Mesendoderm (in vitro differentiated cells): ENCODE data around the gene FANCE.
A peak's percentile ranks its signal among the peaks of the same experiment; 100 is the strongest.

Source experiments
- DNase-seq: peaks from one replicate; pipeline ENCODE4 v3.0.0; 2013
- H2AK5ac ChIP-seq: 2 replicates; pipeline ENCODE4 v1.6.1; 2013; ENCODE audit warnings: low read length, inconsistent platforms
- H2BK120ac ChIP-seq: 2 replicates; pipeline ENCODE4 v1.6.1; 2013; ENCODE audit warnings: low read depth, mild to moderate bottlenecking, low read length, moderate library complexity, mixed read lengths
- H2BK15ac ChIP-seq: replicated peaks from 2 replicates; pipeline ENCODE4 v1.6.1; 2013; ENCODE audit warnings: low read depth, mild to moderate bottlenecking, moderate library complexity
- H2BK5ac ChIP-seq: 2 replicates; pipeline ENCODE4 v1.6.1; 2013; ENCODE audit warnings: low read length, inconsistent platforms
- H3K18ac ChIP-seq: 2 replicates; pipeline ENCODE4 v1.6.1; 2013; ENCODE audit warnings: mild to moderate bottlenecking, low read length, mixed read lengths
- H3K23ac ChIP-seq: one replicate; pipeline ENCODE4 v1.6.1; 2013; ENCODE audit warnings: low read length
- H3K27ac ChIP-seq: 2 replicates; pipeline ENCODE4 v1.5.1; 2013; ENCODE audit warnings: low read depth, mild to moderate bottlenecking, inconsistent platforms, low read length, moderate library complexity
- H3K27me3 ChIP-seq: 2 replicates; pipeline ENCODE4 v1.6.1; 2013; ENCODE audit warnings: low read length, control low read depth, mild to moderate bottlenecking, inconsistent platforms; ENCODE audit not compliant: insufficient read depth, poor library complexity
- H3K36me3 ChIP-seq: 2 replicates; pipeline ENCODE4 v1.6.1; 2013; ENCODE audit warnings: low read length, inconsistent platforms; ENCODE audit not compliant: control insufficient read depth, insufficient read depth
- H3K4ac ChIP-seq: one replicate; pipeline ENCODE4 v1.6.1; 2013; ENCODE audit warnings: low read depth, mild to moderate bottlenecking, low read length, moderate library complexity
- H3K4me1 ChIP-seq: 2 replicates; pipeline ENCODE4 v1.6.1; 2013; ENCODE audit warnings: low read depth, low read length, inconsistent platforms; ENCODE audit not compliant: control insufficient read depth
- H3K4me2 ChIP-seq: 2 replicates; pipeline ENCODE4 v1.6.1; 2013; ENCODE audit warnings: low read length
- H3K4me3 ChIP-seq: 2 replicates; pipeline ENCODE4 v1.5.1; 2013; ENCODE audit warnings: mild to moderate bottlenecking, low read length
- H3K56ac ChIP-seq: one replicate; pipeline ENCODE4 v1.6.1; 2013; ENCODE audit warnings: low read length
- H3K79me1 ChIP-seq: 2 replicates; pipeline ENCODE4 v1.6.1; 2013; ENCODE audit warnings: low read length, inconsistent platforms
- H3K79me2 ChIP-seq: 2 replicates; pipeline ENCODE4 v1.6.1; 2013; ENCODE audit warnings: mild to moderate bottlenecking, low read length; ENCODE audit not compliant: control insufficient read depth, insufficient read depth
- H3K9ac ChIP-seq: 2 replicates; pipeline ENCODE4 v1.6.1; 2013; ENCODE audit warnings: low read length, inconsistent platforms
- H4K5ac ChIP-seq: one replicate; pipeline ENCODE4 v1.6.1; 2013; ENCODE audit warnings: low read length
- H4K8ac ChIP-seq: one replicate; pipeline ENCODE4 v1.6.1; 2013; ENCODE audit warnings: low read depth, mild to moderate bottlenecking, control low read depth, low read length, moderate library complexity
- WGBS: extraction: QIAGEN DNeasy Blood & Tissue Kit; methylation state at CpG from one replicate; pipeline ENCODE4 v1.1.7; 2013; ENCODE audit warnings: low lambda C conversion rate, missing lambda C conversion rate; ENCODE audit not compliant: insufficient coverage; ENCODE audit errors: extremely low coverage; 5-methylcytosine and 5-hydroxymethylcytosine counted together

The FANCE gene

DNA sequence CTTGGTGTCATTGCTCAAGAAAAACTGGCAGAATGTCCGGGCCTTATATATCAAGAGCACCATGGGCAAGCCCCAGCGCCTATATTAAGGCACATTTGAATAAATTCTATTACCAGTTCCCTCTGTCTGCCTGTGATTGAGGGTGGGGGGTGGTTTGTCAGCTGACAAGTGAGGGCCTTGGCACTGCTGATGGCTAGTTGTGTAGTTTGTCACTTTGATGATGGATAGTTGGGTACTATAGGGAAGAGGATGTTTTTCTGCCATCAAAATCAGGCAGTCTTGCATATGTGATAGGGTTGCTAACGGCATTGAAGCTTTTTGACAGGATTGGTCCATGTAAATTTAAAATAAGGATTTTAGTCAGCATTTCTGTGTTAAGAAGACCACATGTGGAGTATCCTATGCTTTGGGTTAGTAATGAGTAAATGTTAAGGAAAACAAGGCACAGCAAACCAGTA, 18.6 kb downstream of the FANCE start:
- H3K4me1 ChIP-seq: peaks cover 3% of the 10 kb centered on the region
- H3K9ac ChIP-seq: peak overlapping the region; percentile 59
- H2BK15ac ChIP-seq: no peak overlapping the region
- peak overlapping the region; percentile 2 for H3K56ac ChIP-seq
- no peak overlapping the region for H3K23ac ChIP-seq
- H3K79me2 ChIP-seq: peaks cover 29% of the 10 kb centered on the region
- H4K8ac ChIP-seq: no peak overlapping the region
- no peak overlapping the region for H3K27ac ChIP-seq
- H3K27me3 ChIP-seq: no peaks in the 10 kb centered on the region
- H4K5ac ChIP-seq: no peak overlapping the region
- peak overlapping the region; percentile 77 for H3K4me2 ChIP-seq
- H3K18ac ChIP-seq: no peak overlapping the region
- no peak overlapping the region for H3K4ac ChIP-seq
- no peak overlapping the region for H2AK5ac ChIP-seq
- peaks cover 23% of the 10 kb centered on the region for H3K36me3 ChIP-seq
- H3K79me1 ChIP-seq: peaks cover 5% of the 10 kb centered on the region
- peak overlapping the region; percentile 47 for H3K4me3 ChIP-seq
- H2BK120ac ChIP-seq: no peak overlapping the region
- DNase-seq: no peak
- no peak overlapping the region for H2BK5ac ChIP-seq
- WGBS: no CpG with 5 or more reads among the region's 3 CpGs

GRCh38 chr6:35471836-35472345, 19.8 kb downstream of the FANCE start:
- Histone ChIP-seq H2AK5ac (no peak overlapping the region), H3K79me1 (peaks cover 5% of the 10 kb centered on the region), H2BK120ac (no peak overlapping the region), H3K27me3 (no peaks in the 10 kb centered on the region), H3K18ac (no peak overlapping the region), H3K23ac (no peak overlapping the region), H3K4me2 (no peak overlapping the region), H3K79me2 (peaks cover 29% of the 10 kb centered on the region), H4K5ac (no peak overlapping the region), H3K9ac (no peak overlapping the region), H2BK15ac (no peak overlapping the region), H3K36me3 (peaks cover 21% of the 10 kb centered on the region), H3K4me1 (peaks cover 3% of the 10 kb centered on the region), H3K4me3 (no peak overlapping the region), H3K4ac (no peak overlapping the region), H2BK5ac (no peak overlapping the region), H3K27ac (no peak overlapping the region), H3K56ac (no peak overlapping the region), H4K8ac (no peak overlapping the region)
- no peak for DNase-seq
- WGBS: no CpG with 5 or more reads among the region's 8 CpGs

- Histone ChIP-seq H4K5ac (no peak overlapping the region), H2AK5ac (no peak overlapping the region), H3K79me1 (peaks cover 5% of the 10 kb centered on the region), H3K4ac (no peak overlapping the region), H3K4me2 (no peak overlapping the region), H3K56ac (no peak overlapping the region), H3K27me3 (no peaks in the 10 kb centered on the region), H3K36me3 (peaks cover 21% of the 10 kb centered on the region), H3K18ac (no peak overlapping the region), H3K4me1 (peaks cover 2% of the 10 kb centered on the region), H2BK15ac (no peak overlapping the region), H3K4me3 (no peak overlapping the region), H3K23ac (no peak overlapping the region), H2BK5ac (no peak overlapping the region), H2BK120ac (no peak overlapping the region), H3K79me2 (peaks cover 29% of the 10 kb centered on the region), H3K27ac (no peak overlapping the region), H4K8ac (no peak overlapping the region), H3K9ac (no peak overlapping the region)
- DNase-seq: peak; percentile 54
- no CpG with 5 or more reads among the region's 9 CpGs for WGBS
These were observed 21.1 kb downstream of the FANCE start for GRCh38 chr6:35473075-35473849.

GRCh38 chr6:35473850-35474130, 21.7 kb downstream of the FANCE start:
- H2BK120ac ChIP-seq: no peak overlapping the region
- H4K5ac ChIP-seq: no peak overlapping the region
- H3K4me1 ChIP-seq: peaks cover 2% of the 10 kb centered on the region
- no peaks in the 10 kb centered on the region for H3K27me3 ChIP-seq
- H3K79me2 ChIP-seq: peaks cover 24% of the 10 kb centered on the region
- H3K4ac ChIP-seq: no peak overlapping the region
- no peak overlapping the region for H2AK5ac ChIP-seq
- DNase-seq: peak; percentile 50
- H3K4me2 ChIP-seq: no peak overlapping the region
- no peak overlapping the region for H3K23ac ChIP-seq
- H2BK15ac ChIP-seq: no peak overlapping the region
- no peak overlapping the region for H3K56ac ChIP-seq
- H3K79me1 ChIP-seq: peaks cover 5% of the 10 kb centered on the region
- no peak overlapping the region for H3K4me3 ChIP-seq
- H3K36me3 ChIP-seq: peaks cover 22% of the 10 kb centered on the region
- H4K8ac ChIP-seq: no peak overlapping the region
- H3K9ac ChIP-seq: no peak overlapping the region
- H3K18ac ChIP-seq: no peak overlapping the region
- no peak overlapping the region for H3K27ac ChIP-seq
- no peak overlapping the region for H2BK5ac ChIP-seq

DNA sequence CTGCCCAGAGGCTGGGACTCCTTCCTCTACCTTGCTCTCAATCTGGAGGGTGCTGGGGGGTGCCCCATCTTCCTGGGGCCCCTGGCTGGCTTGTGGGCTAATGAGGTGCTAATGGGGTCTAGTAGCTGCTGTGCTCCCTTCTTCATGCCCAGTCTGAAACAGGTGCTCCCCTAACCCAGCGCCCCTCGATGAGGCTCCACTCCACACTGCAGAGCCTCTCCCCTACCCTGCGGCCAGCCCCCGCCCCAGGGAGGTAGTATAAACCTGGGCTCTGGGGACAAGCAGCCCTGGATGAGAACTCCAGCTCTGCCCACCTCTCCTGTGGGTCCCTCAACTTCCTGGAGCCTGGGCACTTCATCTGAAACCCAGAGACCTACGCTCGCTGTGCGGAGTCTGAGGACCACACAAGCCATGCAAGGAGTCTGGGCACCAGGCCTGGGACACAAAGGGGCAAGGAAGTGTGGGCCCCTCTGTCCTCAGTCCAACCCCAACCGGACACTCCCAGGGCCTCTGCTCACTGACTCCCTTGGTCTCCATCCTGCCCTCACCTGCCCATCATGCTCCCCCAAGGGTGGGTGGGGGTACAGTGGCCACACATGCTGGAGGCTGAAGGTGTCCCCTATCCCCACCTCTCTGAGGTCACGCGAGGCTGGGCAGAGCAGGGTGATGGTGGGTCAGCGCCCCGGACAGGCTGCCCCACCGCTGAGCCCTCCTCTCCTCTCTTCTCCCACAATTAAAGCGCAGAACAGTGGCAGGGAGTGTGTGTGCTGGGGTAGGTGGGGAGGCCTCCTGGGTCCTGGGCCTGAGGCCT, 22.2 kb downstream of the FANCE start:
- Histone ChIP-seq H3K27me3 (no peaks in the 10 kb centered on the region), H4K5ac (no peak overlapping the region), H2BK15ac (no peak overlapping the region), H3K4me3 (no peak overlapping the region), H3K4me2 (no peak overlapping the region), H3K4ac (no peak overlapping the region), H2BK5ac (no peak overlapping the region), H4K8ac (no peak overlapping the region), H3K18ac (no peak overlapping the region), H3K4me1 (peaks cover 2% of the 10 kb centered on the region), H3K79me1 (peaks cover 5% of the 10 kb centered on the region), H3K9ac (no peak overlapping the region), H3K27ac (no peak overlapping the region), H3K23ac (no peak overlapping the region), H3K56ac (no peak overlapping the region), H3K79me2 (peaks cover 19% of the 10 kb centered on the region), H2AK5ac (no peak overlapping the region), H2BK120ac (no peak overlapping the region), H3K36me3 (peaks cover 24% of the 10 kb centered on the region)
- peak; percentile 29 for DNase-seq
- WGBS: no CpG with 5 or more reads among the region's 14 CpGs
